Spleen (tissue), 13 donors: ENCODE results near the gene MRGPRX2. TPM values are rescaled to one million over a fixed set of nuclear protein-coding genes. Genes with fewer than 3 reads are reported as not detected.

Experiments used
- DNase-seq: peaks from one replicate; pipeline ENCODE4 v3.0.0-alpha.2; 2020
- H3K27ac ChIP-seq, 8 donors: fragments of 200-600 bp; sonication (generic) in 7 of 8; 1 replicate in 4 of 8; 2 replicates in 4 of 8; pipeline versions ENCODE4 v1.5.0 to v1.8.0; 2016 to 2021; ENCODE audit warnings: inconsistent platforms in 4 of 8, mild to moderate bottlenecking in 4 of 8, moderate library complexity in 1 of 8
- H3K27me3 ChIP-seq, 7 donors: fragments of 200-600 bp; sonication (generic) in 6 of 7; replicated peaks in 1 of 7; 1 replicate in 4 of 7; 2 replicates in 3 of 7; pipeline versions ENCODE4 v1.5.0 to v1.8.0; 2016 to 2021; ENCODE audit warnings: inconsistent platforms in 3 of 7, mild to moderate bottlenecking in 1 of 7
- H3K36me3 ChIP-seq, 6 donors: fragments of 200-600 bp; sonication (generic) in 5 of 6; 1 replicate in 4 of 6; 2 replicates in 2 of 6; pipeline versions ENCODE4 v1.5.0 to v1.8.0; 2016 to 2021; ENCODE audit warnings: inconsistent platforms in 2 of 6
- H3K4me1 ChIP-seq, 6 donors: fragments of 200-600 bp; sonication (generic) in 5 of 6; 1 replicate in 3 of 6; 2 replicates in 3 of 6; pipeline versions ENCODE4 v1.5.0 to v1.8.0; 2016 to 2021; ENCODE audit warnings: inconsistent platforms in 3 of 6
- H3K4me3 ChIP-seq, 8 donors: fragments of 200-600 bp; sonication (generic) in 7 of 8; 1 replicate in 4 of 8; 2 replicates in 4 of 8; pipeline versions ENCODE4 v1.5.0 to v1.8.0; 2016 to 2021; ENCODE audit warnings: inconsistent platforms in 4 of 8, mild to moderate bottlenecking in 4 of 8, moderate library complexity in 2 of 8
- H3K9me3 ChIP-seq, 8 donors: fragments of 200-600 bp; sonication (generic) in 7 of 8; 1 replicate in 4 of 8; 2 replicates in 4 of 8; pipeline versions ENCODE4 v1.5.0 to v1.8.0; 2016 to 2021; ENCODE audit warnings: inconsistent platforms in 4 of 8
- POLR2A ChIP-seq, 3 donors: fragments of 450-650 bp; IDR thresholded peaks; one replicate each; pipeline ENCODE4 v1.5.1; 2017; ENCODE audit warnings: antibody characterized with exemption in 3 of 3, mild to moderate bottlenecking in 1 of 3
- POLR2AphosphoS5 ChIP-seq, 3 donors: sonication (generic); formaldehyde crosslinking; IDR thresholded peaks; one replicate each; pipeline ENCODE4 v1.5.1; 2017; ENCODE audit warnings: antibody characterized with exemption in 3 of 3
- WGBS, 5 donors: extraction: QIAGEN DNeasy Blood & Tissue Kit in 3 of 5; methylation state at CpG; one replicate each; pipeline versions ENCODE4 v1.1.5 to v1.1.7; 2013 to 2018; 5-methylcytosine and 5-hydroxymethylcytosine counted together
- intact Hi-C: fragments of 100-400 bp; cut with DNase I; formaldehyde crosslinking; loops from one replicate; pipeline ENCODE4 v1.15.0; 2023; ENCODE audit warnings: low total_unique reads
- long read RNA-seq, 2 donors: transcript quantifications; one replicate each; lab custom pipeline, GENCODE V29; 2026
- polyA plus RNA-seq, 3 donors: library from polyadenylated mRNA; stranded (reverse); fragments of 200-250 nt; gene quantifications; one replicate each; pipeline ENCODE4 v1.2.1, GENCODE V29; 2013
- total RNA-seq, 7 donors: library from RNA; depleted of rRNA in 3 of 7; stranded (reverse); fragments of >200 nt in 3 of 7; fragmentation: NEBNext Ultra II Directional in 4 of 7; extraction: Animal tissue kit (Norgen Biotek cat#: 25700) in 4 of 7; gene quantifications; one replicate each; pipeline versions ENCODE4 v1.1.0 to v1.2.1, GENCODE V29; 2016 to 2021
- TF ChIP-seq, protein P1 (sequence below), 11 experiments: fragments of 200-600 bp in 7 of 11; fragments of 450-650 bp in 4 of 11; sonication (generic) in 4 of 11; IDR thresholded peaks in 8 of 11; conservative IDR thresholded peaks in 3 of 11; 1 replicate in 7 of 11; 2 replicates in 4 of 11; pipeline versions ENCODE4 v1.4.0 to v1.8.0; 2016 to 2021; ENCODE audit warnings: antibody characterized with exemption in 11 of 11, inconsistent platforms in 4 of 11, mild to moderate bottlenecking in 1 of 11
- donor health status: healthy with polysubstance abuse.
- donor health status: DM: no; HTN: no; CAD: no; lungs with moderate emphysema.
- donor health status: DM: no; HTN: no; CAD: no.
- donor health status: Bipolar disorder and iron deficiency.
- donor health status: healthy.
- donor health status: DM: no; HTN: no; CAD: no.
- donor health status: DM: yes; HTN: yes; CAD: no.

The MRGPRX2 gene
- total RNA-seq (not detected), polyA plus RNA-seq (not detected)
- long read RNA-seq, donor 1: 0 reads
- long read RNA-seq, donor 2: 0 reads

DNA sequence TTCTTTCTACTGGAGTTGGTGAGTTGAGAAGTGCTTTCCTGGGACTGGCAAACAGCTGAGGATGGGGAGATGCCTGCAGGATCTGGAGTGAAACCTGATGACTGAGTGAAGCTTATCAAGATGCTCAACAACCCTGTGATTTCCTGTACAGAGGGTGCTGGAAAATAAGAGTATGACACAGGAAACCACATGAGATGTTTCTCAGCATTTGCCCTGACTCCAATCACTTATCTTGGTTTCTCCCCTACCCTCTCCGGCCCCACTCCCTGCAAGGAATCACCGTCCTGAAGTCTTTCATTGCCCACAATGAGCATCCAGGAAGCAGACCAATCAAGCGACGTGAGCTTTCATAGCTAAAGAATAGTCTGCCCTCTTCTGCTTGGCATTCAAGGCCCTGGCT lies at the start of gene MRGPRX2:
MRGPRX2 (minus strand) TSS at position 89 of the 400 bp plus-strand sequence. CDS start 4,315 bp downstream, outside the sequence.
- no peaks in the 10 kb centered on the region for H3K9me3 ChIP-seq
- peaks cover 0 to 4% (median 0%) of the 10 kb centered on the region in 6 donors for H3K4me1 ChIP-seq
- H3K4me3 ChIP-seq: no peak within 1 kb of the TSS
- WGBS, 5 donors: 9 to 24% (median 14%) methylated on average over 4 of the region's 4 CpGs
- H3K27ac ChIP-seq: peak within 1 kb of the TSS in 1 of 8 donors; percentile 21
- intact Hi-C loops: no loop called here
- H3K27me3 ChIP-seq: peaks cover 0 to 4% (median 0%) of the 10 kb centered on the region in 7 donors
- DNase-seq: no peak
- H3K36me3 ChIP-seq: no peaks in the 10 kb centered on the region
- TF ChIP-seq, protein P1, sequence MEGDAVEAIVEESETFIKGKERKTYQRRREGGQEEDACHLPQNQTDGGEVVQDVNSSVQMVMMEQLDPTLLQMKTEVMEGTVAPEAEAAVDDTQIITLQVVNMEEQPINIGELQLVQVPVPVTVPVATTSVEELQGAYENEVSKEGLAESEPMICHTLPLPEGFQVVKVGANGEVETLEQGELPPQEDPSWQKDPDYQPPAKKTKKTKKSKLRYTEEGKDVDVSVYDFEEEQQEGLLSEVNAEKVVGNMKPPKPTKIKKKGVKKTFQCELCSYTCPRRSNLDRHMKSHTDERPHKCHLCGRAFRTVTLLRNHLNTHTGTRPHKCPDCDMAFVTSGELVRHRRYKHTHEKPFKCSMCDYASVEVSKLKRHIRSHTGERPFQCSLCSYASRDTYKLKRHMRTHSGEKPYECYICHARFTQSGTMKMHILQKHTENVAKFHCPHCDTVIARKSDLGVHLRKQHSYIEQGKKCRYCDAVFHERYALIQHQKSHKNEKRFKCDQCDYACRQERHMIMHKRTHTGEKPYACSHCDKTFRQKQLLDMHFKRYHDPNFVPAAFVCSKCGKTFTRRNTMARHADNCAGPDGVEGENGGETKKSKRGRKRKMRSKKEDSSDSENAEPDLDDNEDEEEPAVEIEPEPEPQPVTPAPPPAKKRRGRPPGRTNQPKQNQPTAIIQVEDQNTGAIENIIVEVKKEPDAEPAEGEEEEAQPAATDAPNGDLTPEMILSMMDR (IDR thresholded peaks at IDR 0.05 in 8 of 11, conservative IDR thresholded peaks at IDR 0.05 in 3 of 11): no peak
- no peak for TF ChIP-seq POLR2AphosphoS5 (IDR thresholded peaks at IDR 0.05)
- TF ChIP-seq POLR2A (IDR thresholded peaks at IDR 0.05): no peak

DNA sequence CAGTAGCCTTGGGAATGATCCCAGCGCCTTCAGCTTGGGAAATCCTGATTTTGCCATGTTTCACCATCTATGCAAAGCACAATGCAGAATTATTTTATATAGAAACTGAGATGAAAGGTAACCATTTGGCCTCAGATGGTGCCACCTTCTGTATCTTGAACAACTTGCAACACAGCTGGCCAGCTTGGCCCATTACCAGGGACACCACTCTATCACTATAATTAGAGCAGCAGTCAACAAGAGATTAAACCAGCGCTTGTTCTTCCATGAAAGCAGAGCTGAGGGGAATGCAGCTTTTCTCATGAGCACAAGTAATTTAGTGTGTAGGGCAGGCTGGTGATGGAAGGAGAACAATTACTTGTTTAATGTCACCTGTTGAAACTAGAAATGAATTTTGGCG lies 49.8 kb upstream of the MRGPRX2 start:
- no peak for DNase-seq
- H3K4me1 ChIP-seq: no peaks in the 10 kb centered on the region
- H3K9me3 ChIP-seq: no peaks in the 10 kb centered on the region
- no peak overlapping the region for H3K4me3 ChIP-seq
- H3K27ac ChIP-seq: no peak overlapping the region
- WGBS, 5 donors: 85 to 92% (median 88%) methylated on average over 3 of the region's 3 CpGs
- peaks cover 0 to 6% (median 0%) of the 10 kb centered on the region in 7 donors for H3K27me3 ChIP-seq
- intact Hi-C loops: no loop called here
- H3K36me3 ChIP-seq: no peaks in the 10 kb centered on the region
- no peak for TF ChIP-seq POLR2AphosphoS5 (IDR thresholded peaks at IDR 0.05)
- TF ChIP-seq, protein P1 (IDR thresholded peaks at IDR 0.05 in 8 of 11, conservative IDR thresholded peaks at IDR 0.05 in 3 of 11): no peak
- TF ChIP-seq POLR2A (IDR thresholded peaks at IDR 0.05): no peak

DNA sequence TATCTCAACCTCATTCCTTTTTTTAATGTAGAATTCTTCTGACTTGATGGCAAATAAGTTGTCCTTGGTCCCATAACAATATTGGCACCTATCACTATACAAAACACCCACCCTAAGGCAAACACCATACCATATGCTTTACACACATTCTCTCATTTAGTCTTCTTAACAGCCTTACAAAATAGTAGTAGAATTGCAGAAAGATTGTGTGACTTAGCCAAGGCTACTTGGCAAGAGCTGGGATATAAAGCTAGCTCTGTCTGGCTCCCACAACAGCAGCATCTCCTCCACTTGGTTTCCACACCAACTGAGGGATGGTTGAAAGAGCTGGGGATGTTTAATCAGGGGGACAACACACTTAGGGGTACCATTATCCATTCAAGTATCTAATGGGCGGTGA lies 46.6 kb upstream of the MRGPRX2 start:
- DNase-seq: no peak
- Histone ChIP-seq H3K4me1 (no peaks in the 10 kb centered on the region), H3K27me3 (peaks cover 0 to 6% (median 0%) of the 10 kb centered on the region in 7 donors), H3K27ac (no peak overlapping the region), H3K36me3 (no peaks in the 10 kb centered on the region), H3K9me3 (no peaks in the 10 kb centered on the region), H3K4me3 (no peak overlapping the region)
- TF ChIP-seq POLR2AphosphoS5 (IDR thresholded peaks at IDR 0.05): no peak
- intact Hi-C loops: no loop called here
- 93 to 100% (median 94%) methylated on average over 1 of the region's 1 CpG for WGBS, 5 donors

DNA sequence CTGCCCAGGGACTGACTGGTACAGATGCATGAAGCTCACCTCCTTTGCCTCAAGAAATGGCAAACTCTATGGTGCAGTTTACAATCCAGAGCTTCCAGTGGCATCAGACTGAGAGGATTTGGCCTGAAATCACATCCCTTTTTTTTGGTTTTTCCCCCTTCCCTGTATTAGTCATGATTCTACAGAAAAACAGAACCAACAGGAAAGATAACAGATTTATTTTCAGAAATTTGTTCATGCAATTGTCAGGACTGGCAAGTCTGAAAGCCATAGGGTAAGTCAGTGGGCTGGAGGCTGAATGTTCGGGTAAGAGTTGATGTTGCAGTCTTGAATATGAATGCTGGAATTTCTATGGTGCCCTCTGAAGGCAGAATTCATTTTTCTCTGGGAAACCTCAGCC lies 44.5 kb upstream of the MRGPRX2 start:
- no peak overlapping the region for H3K4me3 ChIP-seq
- H3K27me3 ChIP-seq: peaks cover 0 to 6% (median 0%) of the 10 kb centered on the region in 7 donors
- DNase-seq: no peak
- H3K36me3 ChIP-seq: no peaks in the 10 kb centered on the region
- TF ChIP-seq, protein P1 (IDR thresholded peaks at IDR 0.05 in 8 of 11, conservative IDR thresholded peaks at IDR 0.05 in 3 of 11): no peak
- TF ChIP-seq POLR2A (IDR thresholded peaks at IDR 0.05) (no peak), POLR2AphosphoS5 (IDR thresholded peaks at IDR 0.05) (no peak)
- 69 to 83% (median 81%) methylated on average over 1 of the region's 1 CpG for WGBS, 5 donors
- no peaks in the 10 kb centered on the region for H3K4me1 ChIP-seq
- intact Hi-C loops: no loop called here
- no peak overlapping the region for H3K27ac ChIP-seq
- peaks cover 0 to 7% (median 0%) of the 10 kb centered on the region in 8 donors for H3K9me3 ChIP-seq

DNA sequence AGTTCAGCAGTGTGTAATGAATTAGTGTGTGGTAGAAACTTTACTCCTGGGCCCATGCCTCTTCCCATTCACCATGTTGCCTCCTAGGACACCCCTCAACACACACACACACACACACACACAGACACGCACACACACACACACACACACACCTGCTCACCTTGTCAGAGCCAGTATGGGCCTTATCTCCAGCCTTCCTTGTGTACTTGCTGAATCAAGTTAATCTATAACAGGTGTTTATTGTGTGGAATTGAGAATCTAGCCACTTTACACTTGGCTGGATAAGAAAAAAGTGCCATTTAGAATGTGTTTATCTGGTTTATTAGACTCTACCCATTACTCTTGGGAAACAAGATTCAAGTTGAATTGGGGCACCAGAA lies 42.0 kb upstream of the MRGPRX2 start:
- no peak overlapping the region for H3K4me3 ChIP-seq
- no peak overlapping the region for H3K27ac ChIP-seq
- H3K27me3 ChIP-seq: no peaks in the 10 kb centered on the region
- no peaks in the 10 kb centered on the region for H3K4me1 ChIP-seq
- H3K9me3 ChIP-seq: peaks cover 0 to 7% (median 0%) of the 10 kb centered on the region in 8 donors
- no peaks in the 10 kb centered on the region for H3K36me3 ChIP-seq
- DNase-seq: no peak
- WGBS, 5 donors: 61 to 92% (median 67%) methylated on average over 1 of the region's 1 CpG
- TF ChIP-seq, protein P1 (IDR thresholded peaks at IDR 0.05 in 8 of 11, conservative IDR thresholded peaks at IDR 0.05 in 3 of 11): no peak
- TF ChIP-seq POLR2AphosphoS5 (IDR thresholded peaks at IDR 0.05): no peak
- no peak for TF ChIP-seq POLR2A (IDR thresholded peaks at IDR 0.05)
- intact Hi-C loops: no loop called here
